ENCODE measurements around the gene WRNIP1.
A peak's percentile ranks its signal among the peaks of the same experiment; 100 is the strongest.
"Not testable (repeated sequence)": the region's sequence is repeated elsewhere in the genome, so short reads cannot be mapped to it uniquely, and the experiment has no call there.

Gene WRNIP1

GRCh38 chr6:2758980-2759379 lies 6.2 kb upstream of the WRNIP1 start:
- no peak for TF ChIP-seq CTCF (IDR thresholded peaks at IDR 0.05; ENCODE audit: low read depth, low read length, missing control alignments)
- DNase-seq (ENCODE audit: low read depth): no peak
- no peak overlapping the region for H3K4me3 ChIP-seq (ENCODE audit: low read depth, low read length)
- in situ Hi-C loops (cut with HindIII; ENCODE audit: low sequenced_read_pairs): no loop called here

GRCh38 chr6:2760882-2761842 lies 4.0 kb upstream of the WRNIP1 start:
- DNase-seq (ENCODE audit: low read depth): no peak
- TF ChIP-seq CTCF (IDR thresholded peaks at IDR 0.05; ENCODE audit: low read depth, low read length, missing control alignments): no peak
- no peak overlapping the region for H3K4me3 ChIP-seq (ENCODE audit: low read depth, low read length)
- in situ Hi-C loops (cut with HindIII; ENCODE audit: low sequenced_read_pairs): no loop called here

- DNase-seq (ENCODE audit: low read depth); in situ Hi-C loops (cut with HindIII; ENCODE audit: low sequenced_read_pairs); H3K4me3 ChIP-seq (ENCODE audit: low read depth, low read length): not testable (repeated sequence)
Observed at GRCh38 chr6:2762868-2763267, 2.3 kb upstream of the WRNIP1 start.

GRCh38 chr6:2763345-2763841 lies 1.8 kb upstream of the WRNIP1 start:
- in situ Hi-C loops (cut with HindIII; ENCODE audit: low sequenced_read_pairs): no loop called here
- TF ChIP-seq CTCF (IDR thresholded peaks at IDR 0.05; ENCODE audit: low read depth, low read length, missing control alignments): no peak
- H3K4me3 ChIP-seq (ENCODE audit: low read depth, low read length): no peak overlapping the region
- no peak for DNase-seq (ENCODE audit: low read depth)

- peak overlapping the region; percentile 49 for H3K4me3 ChIP-seq (ENCODE audit: low read depth, low read length)
- DNase-seq (ENCODE audit: low read depth): no peak
- TF ChIP-seq CTCF (IDR thresholded peaks at IDR 0.05; ENCODE audit: low read depth, low read length, missing control alignments): no peak
- in situ Hi-C loops (cut with HindIII; ENCODE audit: low sequenced_read_pairs): no loop called here
Observed at GRCh38 chr6:2763876-2764540, 1.2 kb upstream of the WRNIP1 start.

GRCh38 chr6:2764610-2765165 lies 505 bp upstream of the WRNIP1 start:
- DNase-seq (ENCODE audit: low read depth): no peak
- TF ChIP-seq CTCF (IDR thresholded peaks at IDR 0.05; ENCODE audit: low read depth, low read length, missing control alignments): no peak
- in situ Hi-C loops (cut with HindIII; ENCODE audit: low sequenced_read_pairs): no loop called here

More at GRCh38 chr6:2764610-2765165, 505 bp upstream of the WRNIP1 start:
- H3K4me3 ChIP-seq (ENCODE audit: low read depth, low read length): peak overlapping the region; percentile 49

All from astrocyte of the cerebellum (primary cell).